ENCODE results near the gene P2RX1. TPM values are rescaled to one million over a fixed set of nuclear protein-coding genes. Genes with fewer than 3 reads are reported as not detected.
A peak's percentile ranks its signal among the peaks of the same experiment; 100 is the strongest.

The P2RX1 gene
- total and polyA plus RNA-seq, 12 donors, result 0.42 to 8.6 (median 1.1) TPM

- H3K36me3 ChIP-seq (replicated peaks in 1 of 2), result no peaks in the 10 kb centered on the region
- 72 to 87% (median 78%) methylated on average over 14 to 27 of the region's 27 CpGs for whole genome bisulfite sequencing, 4 donors
- H3K4me3 ChIP-seq, result no peak overlapping the region
- intact Hi-C loops (cut with DNase I), result no loop called here
- peak overlapping the region in 1 of 5 donors; percentile 6 for H3K27ac ChIP-seq
- DNase-seq, result no peak
- H3K27me3 ChIP-seq, result no peaks in the 10 kb centered on the region
- peaks cover 10 to 12% of the 10 kb centered on the region in 2 donors for H3K4me1 ChIP-seq (replicated peaks in 1 of 2)
- no peak for TF ChIP-seq CTCF (IDR thresholded peaks at IDR 0.05)
- no peak for TF ChIP-seq POLR2A (IDR thresholded peaks at IDR 0.05)
- no peaks in the 10 kb centered on the region for H3K9me3 ChIP-seq (replicated peaks in 1 of 3)
Observed at GRCh38 chr17:3921502-3922319, 5.4 kb upstream of the P2RX1 start.

- WGBS, 4 donors, result 82 to 94% (median 87%) methylated on average over 9 to 16 of the region's 16 CpGs
- DNase-seq, result no peak
- Histone ChIP-seq H3K4me3 (no peak overlapping the region), H3K9me3 (replicated peaks in 1 of 3) (no peaks in the 10 kb centered on the region), H3K36me3 (replicated peaks in 1 of 2) (no peaks in the 10 kb centered on the region), H3K27me3 (no peaks in the 10 kb centered on the region), H3K27ac (peak overlapping the region in 1 of 5 donors; percentile 6), H3K4me1 (replicated peaks in 1 of 2) (peaks cover 14 to 17% of the 10 kb centered on the region in 2 donors)
- intact Hi-C loops (cut with DNase I), result no loop called here
- TF ChIP-seq CTCF (IDR thresholded peaks at IDR 0.05) (no peak), POLR2A (IDR thresholded peaks at IDR 0.05) (no peak)
Observed at GRCh38 chr17:3921006-3921405, 4.7 kb upstream of the P2RX1 start.

DNA sequence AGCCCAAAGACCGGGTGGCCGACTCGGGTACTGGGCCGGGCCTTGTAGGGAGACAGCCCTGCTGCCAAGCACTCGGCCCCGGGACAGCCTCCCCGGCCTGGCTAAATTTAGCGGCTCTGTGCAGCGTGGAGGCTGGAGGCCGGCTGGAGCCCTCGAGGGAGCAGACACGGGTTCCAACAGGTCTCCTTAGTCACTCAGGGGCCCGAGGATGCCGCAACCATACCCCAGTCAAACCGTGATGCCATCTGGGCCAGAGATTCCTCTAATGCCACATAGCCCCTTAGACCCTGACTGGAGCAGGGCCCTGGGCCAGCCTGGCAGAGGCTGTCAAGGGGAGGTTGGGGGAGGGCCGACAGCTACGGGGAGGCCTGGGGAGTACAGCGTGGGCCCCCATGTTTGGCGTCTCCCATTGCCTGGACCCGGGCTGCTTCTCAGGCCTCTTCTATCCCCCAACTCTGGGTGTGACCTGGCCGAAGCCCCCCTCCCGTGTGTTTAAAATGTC lies 2.9 kb upstream of the P2RX1 start:
- no peak for DNase-seq
- intact Hi-C loops (cut with DNase I), result loop anchor here in 1 of 2 donors (5.0 kb wide), 1 partner anchor 83 kb away; no protein-coding TSS in a partner anchor
- WGBS, 4 donors, result 82 to 99% (median 92%) methylated on average over 8 to 22 of the region's 22 CpGs
- TF ChIP-seq POLR2A (IDR thresholded peaks at IDR 0.05), result no peak
- no peak for TF ChIP-seq CTCF (IDR thresholded peaks at IDR 0.05)
- H3K4me3 ChIP-seq, result no peak overlapping the region
- H3K27ac ChIP-seq, result peak overlapping the region in 2 of 5 donors; percentile 6 to 21
- no peaks in the 10 kb centered on the region for H3K36me3 ChIP-seq (replicated peaks in 1 of 2)
- H3K4me1 ChIP-seq (replicated peaks in 1 of 2), result peaks cover 14 to 19% of the 10 kb centered on the region in 2 donors
- H3K9me3 ChIP-seq (replicated peaks in 1 of 3), result no peaks in the 10 kb centered on the region
- H3K27me3 ChIP-seq, result no peaks in the 10 kb centered on the region

DNA sequence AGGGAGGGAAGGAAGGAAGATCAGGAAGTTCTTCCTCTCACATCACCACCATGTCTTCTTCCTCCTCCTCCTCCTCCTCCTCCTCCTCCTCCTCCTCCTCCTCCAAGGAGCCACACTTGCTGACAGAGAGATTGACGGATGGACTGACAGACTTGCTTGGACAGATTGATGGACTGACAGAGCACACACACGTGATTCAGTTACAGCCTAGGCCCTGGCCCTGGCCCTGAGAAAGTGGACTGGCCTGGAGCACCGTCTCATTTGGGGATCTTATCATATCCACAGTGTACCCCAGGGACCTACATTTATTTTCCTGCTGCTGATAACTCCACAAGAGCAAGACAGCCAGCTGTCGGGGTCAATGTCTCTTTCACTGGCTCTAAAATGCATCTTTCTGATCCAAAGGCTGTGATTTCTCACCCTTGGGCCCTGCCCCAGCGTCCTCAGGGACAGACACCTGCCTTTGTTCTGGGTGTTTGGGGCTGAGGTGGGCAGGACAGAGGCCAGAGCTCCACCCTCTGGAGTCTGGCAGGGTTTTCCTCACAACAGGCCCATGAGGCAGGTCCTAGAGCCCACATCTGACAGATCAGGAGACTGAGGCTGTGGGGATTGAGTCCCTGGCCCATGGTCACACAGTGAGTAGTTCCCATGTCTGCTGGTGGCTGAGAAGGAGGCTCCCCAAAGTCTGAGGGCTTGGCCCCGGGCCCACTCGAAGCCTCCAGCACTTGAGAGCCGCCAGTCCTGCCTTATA lies 2.3 kb upstream of the P2RX1 start:
- peaks cover 14 to 22% of the 10 kb centered on the region in 2 donors for H3K4me1 ChIP-seq (replicated peaks in 1 of 2)

More for the DNA sequence above, 2.3 kb upstream of the P2RX1 start:
- Histone ChIP-seq H3K27ac (peak overlapping the region in 2 of 5 donors; percentile 6 to 21), H3K9me3 (replicated peaks in 1 of 3) (no peaks in the 10 kb centered on the region), H3K27me3 (no peaks in the 10 kb centered on the region), H3K36me3 (replicated peaks in 1 of 2) (no peaks in the 10 kb centered on the region), H3K4me3 (no peak overlapping the region)
- intact Hi-C loops (cut with DNase I), result loop anchor here in 1 of 2 donors (5.0 kb wide), 1 partner anchor 84 kb away; no protein-coding TSS in a partner anchor
- no peak for DNase-seq
- no peak for TF ChIP-seq POLR2A (IDR thresholded peaks at IDR 0.05)
- no peak for TF ChIP-seq CTCF (IDR thresholded peaks at IDR 0.05)
- WGBS, 4 donors, result 37 to 61% (median 57%) methylated on average over 5 to 8 of the region's 8 CpGs
